Activated naive CD8-positive, alpha-beta T cell treated with anti-CD3 and anti-CD28 coated beads, Interleukin-2, amount 50 U/mL, for 24 hours (primary cell): ENCODE data around the gene BANP.
"Not testable (repeated sequence)": the region's sequence is repeated elsewhere in the genome, so short reads cannot be mapped to it uniquely, and the experiment has no call there.

Source experiments
- ATAC-seq: fragments of 150-1000 bp; cut with Tn5 transposase; one replicate; pipeline ENCODE4 v1.10.0; 2021
- DNase-seq: peaks from one replicate; pipeline ENCODE4 v3.0.0; 2021
- H3K27ac Mint-ChIP-seq: one replicate; pipeline ENCODE4 v1.8.0; 2021; ENCODE audit warnings: mild to moderate bottlenecking, mixed read lengths
- H3K27me3 Mint-ChIP-seq: one replicate; pipeline ENCODE4 v1.8.0; 2021; ENCODE audit warnings: mixed read lengths
- H3K36me3 Mint-ChIP-seq: one replicate; pipeline ENCODE4 v1.8.0; 2021; ENCODE audit warnings: low read depth, mixed read lengths
- H3K4me1 Mint-ChIP-seq: one replicate; pipeline ENCODE4 v1.8.0; 2021; ENCODE audit warnings: mixed read lengths
- H3K4me3 Mint-ChIP-seq: one replicate; pipeline ENCODE4 v1.8.0; 2021; ENCODE audit warnings: mild to moderate bottlenecking, moderate library complexity, mixed read lengths
- H3K9me3 Mint-ChIP-seq: one replicate; pipeline ENCODE4 v1.8.0; 2021; ENCODE audit warnings: mixed read lengths

BANP gene

GRCh38 chr16:88113545-88114045 is 162.4 kb downstream of the BANP start:
- DNase-seq = no peak
- Mint-ChIP-seq H3K27ac (no peak overlapping the region), H3K9me3 (no peaks in the 10 kb centered on the region), H3K36me3 (no peaks in the 10 kb centered on the region), H3K4me1 (peaks cover 7% of the 10 kb centered on the region), H3K4me3 (no peak overlapping the region), H3K27me3 (peaks cover 4% of the 10 kb centered on the region)
- no peak for ATAC-seq

- H3K4me1 Mint-ChIP-seq, H3K4me3 Mint-ChIP-seq: not testable (repeated sequence)
Observed at GRCh38 chr16:88114541-88115228, 163.5 kb downstream of the BANP start.

GRCh38 chr16:88116121-88116520 is 164.9 kb downstream of the BANP start:
- no peak overlapping the region for H3K4me3 Mint-ChIP-seq
- H3K27me3 Mint-ChIP-seq = peaks cover 4% of the 10 kb centered on the region
- no peak overlapping the region for H3K27ac Mint-ChIP-seq
- no peak for ATAC-seq
- no peaks in the 10 kb centered on the region for H3K9me3 Mint-ChIP-seq
- no peak for DNase-seq
- H3K36me3 Mint-ChIP-seq = no peaks in the 10 kb centered on the region
- peaks cover 5% of the 10 kb centered on the region for H3K4me1 Mint-ChIP-seq

More at GRCh38 chr16:88114541-88115228, 163.5 kb downstream of the BANP start:
- DNase-seq, H3K27ac Mint-ChIP-seq, H3K9me3 Mint-ChIP-seq, H3K27me3 Mint-ChIP-seq, H3K36me3 Mint-ChIP-seq, ATAC-seq: not testable (repeated sequence)

GRCh38 chr16:88117476-88117868 is 166.2 kb downstream of the BANP start:
- H3K27ac Mint-ChIP-seq = no peak overlapping the region
- no peaks in the 10 kb centered on the region for H3K9me3 Mint-ChIP-seq
- peaks cover 4% of the 10 kb centered on the region for H3K27me3 Mint-ChIP-seq
- ATAC-seq (no peak), DNase-seq (no peak)
- peaks cover 2% of the 10 kb centered on the region for H3K4me1 Mint-ChIP-seq
- H3K4me3 Mint-ChIP-seq = no peak overlapping the region
- H3K36me3 Mint-ChIP-seq = no peaks in the 10 kb centered on the region

GRCh38 chr16:88118376-88118775 is 167.1 kb downstream of the BANP start:
- DNase-seq = no peak
- H3K27me3 Mint-ChIP-seq = peaks cover 4% of the 10 kb centered on the region
- ATAC-seq = no peak
- H3K36me3 Mint-ChIP-seq = no peaks in the 10 kb centered on the region
- H3K4me1 Mint-ChIP-seq = peaks cover 2% of the 10 kb centered on the region
- H3K4me3 Mint-ChIP-seq = no peak overlapping the region
- H3K9me3 Mint-ChIP-seq = no peaks in the 10 kb centered on the region
- H3K27ac Mint-ChIP-seq = no peak overlapping the region

GRCh38 chr16:88118852-88119741 is 167.9 kb downstream of the BANP start:
- not testable (repeated sequence) for H3K9me3 Mint-ChIP-seq, DNase-seq, H3K27me3 Mint-ChIP-seq, H3K4me1 Mint-ChIP-seq, H3K36me3 Mint-ChIP-seq, ATAC-seq, H3K27ac Mint-ChIP-seq, H3K4me3 Mint-ChIP-seq

GRCh38 chr16:88119881-88120751 is 168.9 kb downstream of the BANP start:
- ATAC-seq, DNase-seq, H3K4me3 Mint-ChIP-seq, H3K4me1 Mint-ChIP-seq, H3K9me3 Mint-ChIP-seq, H3K36me3 Mint-ChIP-seq, H3K27ac Mint-ChIP-seq, H3K27me3 Mint-ChIP-seq: not testable (repeated sequence)

GRCh38 chr16:88120812-88121211 is 169.6 kb downstream of the BANP start:
- ATAC-seq (no peak), DNase-seq (no peak)
- no peak overlapping the region for H3K4me3 Mint-ChIP-seq
- H3K36me3 Mint-ChIP-seq = no peaks in the 10 kb centered on the region
- H3K4me1 Mint-ChIP-seq = no peaks in the 10 kb centered on the region
- H3K27me3 Mint-ChIP-seq = peaks cover under 1% of the 10 kb centered on the region
- H3K9me3 Mint-ChIP-seq = no peaks in the 10 kb centered on the region
- H3K27ac Mint-ChIP-seq = no peak overlapping the region

- not testable (repeated sequence) for H3K4me1 Mint-ChIP-seq, H3K27me3 Mint-ChIP-seq, H3K27ac Mint-ChIP-seq, ATAC-seq, DNase-seq, H3K36me3 Mint-ChIP-seq, H3K4me3 Mint-ChIP-seq, H3K9me3 Mint-ChIP-seq
Observed at GRCh38 chr16:88121391-88121790, 170.2 kb downstream of the BANP start.

GRCh38 chr16:88121886-88122580 is 170.8 kb downstream of the BANP start:
- no peak for ATAC-seq
- Mint-ChIP-seq H3K9me3 (no peaks in the 10 kb centered on the region), H3K4me1 (no peaks in the 10 kb centered on the region), H3K27me3 (no peaks in the 10 kb centered on the region), H3K27ac (no peak overlapping the region), H3K4me3 (no peak overlapping the region), H3K36me3 (no peaks in the 10 kb centered on the region)
- no peak for DNase-seq
